Measurements from ENCODE around the gene ELMOD3. TPM values are rescaled to one million over a fixed set of nuclear protein-coding genes. Genes with fewer than 3 reads are reported as not detected.
A peak's percentile ranks its signal among the peaks of the same experiment; 100 is the strongest.

Gene ELMOD3
- total and polyA plus RNA-seq, 9 of the 15 experiments (the other 6 are each of a cell fraction or from before 2014, with no cell fraction given): 2.7 to 18.7 (median 11.6) TPM

DNA sequence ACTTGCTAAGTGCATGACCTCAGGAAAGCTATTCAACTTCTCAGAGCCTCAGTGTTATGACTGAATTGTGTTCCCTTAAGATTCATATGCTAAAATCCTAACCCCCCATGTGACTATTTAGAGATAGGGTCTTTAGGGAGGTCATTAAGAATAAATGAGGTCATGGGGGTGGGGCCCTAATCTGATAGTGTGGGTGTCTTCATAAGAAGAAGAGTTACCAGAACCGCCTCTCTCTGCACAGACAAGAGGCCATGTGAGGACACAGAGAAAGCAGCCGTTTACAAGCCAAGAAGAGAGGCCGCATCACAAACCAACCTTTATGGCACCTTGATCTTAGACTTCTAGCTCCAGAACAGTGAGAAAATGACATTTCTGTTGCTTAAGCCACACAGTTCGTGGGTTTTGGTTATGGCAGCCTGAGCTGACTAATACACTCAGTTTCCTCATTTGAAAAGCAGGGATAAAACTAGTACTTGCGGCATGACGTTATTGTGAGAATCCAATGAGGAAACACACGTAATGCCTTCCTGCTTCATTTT lies 73.8 kb downstream of the ELMOD3 start (continued):
- TF ChIP-seq YBX1 (IDR thresholded peaks at IDR 0.05): no peak
- no peak for TF ChIP-seq TOE1 (IDR thresholded peaks at IDR 0.05; ENCODE audit: borderline replicate concordance)
- no peak for TF ChIP-seq TOE1 (CRISPR knock-in tag; IDR thresholded peaks at IDR 0.05; ENCODE audit: borderline replicate concordance, low read depth)
- TF ChIP-seq ZNF785 (CRISPR knock-in tag; IDR thresholded peaks at IDR 0.05): no peak
- TF ChIP-seq DIDO1 (tag; IDR thresholded peaks at IDR 0.05; ENCODE audit: low read depth): no peak
- no peak for TF ChIP-seq ZNF76 (CRISPR knock-in tag; IDR thresholded peaks at IDR 0.05; ENCODE audit: borderline replicate concordance)
- no peak for TF ChIP-seq ETS2 (tag; IDR thresholded peaks at IDR 0.05; ENCODE audit: borderline replicate concordance, poor library complexity, severe bottlenecking)
- TF ChIP-seq GABPB2 (CRISPR knock-in tag; conservative IDR thresholded peaks at IDR 0.05): no peak
- TF ChIP-seq, protein P1, sequence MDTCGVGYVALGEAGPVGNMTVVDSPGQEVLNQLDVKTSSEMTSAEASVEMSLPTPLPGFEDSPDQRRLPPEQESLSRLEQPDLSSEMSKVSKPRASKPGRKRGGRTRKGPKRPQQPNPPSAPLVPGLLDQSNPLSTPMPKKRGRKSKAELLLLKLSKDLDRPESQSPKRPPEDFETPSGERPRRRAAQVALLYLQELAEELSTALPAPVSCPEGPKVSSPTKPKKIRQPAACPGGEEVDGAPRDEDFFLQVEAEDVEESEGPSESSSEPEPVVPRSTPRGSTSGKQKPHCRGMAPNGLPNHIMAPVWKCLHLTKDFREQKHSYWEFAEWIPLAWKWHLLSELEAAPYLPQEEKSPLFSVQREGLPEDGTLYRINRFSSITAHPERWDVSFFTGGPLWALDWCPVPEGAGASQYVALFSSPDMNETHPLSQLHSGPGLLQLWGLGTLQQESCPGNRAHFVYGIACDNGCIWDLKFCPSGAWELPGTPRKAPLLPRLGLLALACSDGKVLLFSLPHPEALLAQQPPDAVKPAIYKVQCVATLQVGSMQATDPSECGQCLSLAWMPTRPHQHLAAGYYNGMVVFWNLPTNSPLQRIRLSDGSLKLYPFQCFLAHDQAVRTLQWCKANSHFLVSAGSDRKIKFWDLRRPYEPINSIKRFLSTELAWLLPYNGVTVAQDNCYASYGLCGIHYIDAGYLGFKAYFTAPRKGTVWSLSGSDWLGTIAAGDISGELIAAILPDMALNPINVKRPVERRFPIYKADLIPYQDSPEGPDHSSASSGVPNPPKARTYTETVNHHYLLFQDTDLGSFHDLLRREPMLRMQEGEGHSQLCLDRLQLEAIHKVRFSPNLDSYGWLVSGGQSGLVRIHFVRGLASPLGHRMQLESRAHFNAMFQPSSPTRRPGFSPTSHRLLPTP (IDR thresholded peaks at IDR 0.05; ENCODE audit: borderline replicate concordance, extremely low read depth, insufficient read length): no peak
- peak; percentile 32; the same call in 1 of the 2 replicates for TF ChIP-seq ZFX (CRISPR knock-in tag; IDR thresholded peaks at IDR 0.05)
- no peak for TF ChIP-seq NFIX (CRISPR knock-in tag; IDR thresholded peaks at IDR 0.05; ENCODE audit: low read depth)
- no peak for TF ChIP-seq MYC (IDR thresholded peaks at IDR 0.05; ENCODE audit: low read depth, low read length)
- TF ChIP-seq MYC (CRISPR knock-in tag; IDR thresholded peaks at IDR 0.05; ENCODE audit: borderline replicate concordance, low read depth): no peak
- no peak for TF ChIP-seq PURB (CRISPR knock-in tag; IDR thresholded peaks at IDR 0.05; ENCODE audit: low read depth)
- TF ChIP-seq, protein P2, sequence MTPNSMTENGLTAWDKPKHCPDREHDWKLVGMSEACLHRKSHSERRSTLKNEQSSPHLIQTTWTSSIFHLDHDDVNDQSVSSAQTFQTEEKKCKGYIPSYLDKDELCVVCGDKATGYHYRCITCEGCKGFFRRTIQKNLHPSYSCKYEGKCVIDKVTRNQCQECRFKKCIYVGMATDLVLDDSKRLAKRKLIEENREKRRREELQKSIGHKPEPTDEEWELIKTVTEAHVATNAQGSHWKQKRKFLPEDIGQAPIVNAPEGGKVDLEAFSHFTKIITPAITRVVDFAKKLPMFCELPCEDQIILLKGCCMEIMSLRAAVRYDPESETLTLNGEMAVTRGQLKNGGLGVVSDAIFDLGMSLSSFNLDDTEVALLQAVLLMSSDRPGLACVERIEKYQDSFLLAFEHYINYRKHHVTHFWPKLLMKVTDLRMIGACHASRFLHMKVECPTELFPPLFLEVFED (CRISPR knock-in tag; conservative IDR thresholded peaks at IDR 0.05): no peak
- TF ChIP-seq PTTG1 (tag; IDR thresholded peaks at IDR 0.05; ENCODE audit: low read depth): 0 out of 2 replicates have a peak, but pooled peaks have one; percentile 35
- TF ChIP-seq U2AF2 (optimal IDR thresholded peaks at IDR 0.05; ENCODE audit: low read depth, low read length): no peak
- TF ChIP-seq MYBL2 (IDR thresholded peaks at IDR 0.05; ENCODE audit: low read depth): no peak
- no peak for TF ChIP-seq MYBL2 (CRISPR knock-in tag; IDR thresholded peaks at IDR 0.05; ENCODE audit: borderline replicate concordance)
- no peak for TF ChIP-seq NFE2L1 (tag; IDR thresholded peaks at IDR 0.05; ENCODE audit: borderline replicate concordance, low read depth)
- TF ChIP-seq TAF1 (IDR thresholded peaks at IDR 0.05; ENCODE audit: control insufficient read depth, extremely low read depth, insufficient read depth, low read length, severe bottlenecking): no peak
- no peak for TF ChIP-seq SIRT6 (IDR thresholded peaks at IDR 0.05; ENCODE audit: low read depth, low read length)
- no peak for TF ChIP-seq GTF2A2 (tag; IDR thresholded peaks at IDR 0.05)
- TF ChIP-seq MED1 (CRISPR knock-in tag; IDR thresholded peaks at IDR 0.05; ENCODE audit: borderline replicate concordance): no peak

All from K562 (cell line).